ENCODE measurements around the gene JOSD2. TPM values are rescaled to one million over a fixed set of nuclear protein-coding genes. Genes with fewer than 3 reads are reported as not detected.

The JOSD2 gene
- polyA plus RNA-seq, 1 experiment = 19.6 TPM

GRCh38 chr19:50486823-50487515, 24.0 kb downstream of the JOSD2 start:
- TF ChIP-seq, protein P1, sequence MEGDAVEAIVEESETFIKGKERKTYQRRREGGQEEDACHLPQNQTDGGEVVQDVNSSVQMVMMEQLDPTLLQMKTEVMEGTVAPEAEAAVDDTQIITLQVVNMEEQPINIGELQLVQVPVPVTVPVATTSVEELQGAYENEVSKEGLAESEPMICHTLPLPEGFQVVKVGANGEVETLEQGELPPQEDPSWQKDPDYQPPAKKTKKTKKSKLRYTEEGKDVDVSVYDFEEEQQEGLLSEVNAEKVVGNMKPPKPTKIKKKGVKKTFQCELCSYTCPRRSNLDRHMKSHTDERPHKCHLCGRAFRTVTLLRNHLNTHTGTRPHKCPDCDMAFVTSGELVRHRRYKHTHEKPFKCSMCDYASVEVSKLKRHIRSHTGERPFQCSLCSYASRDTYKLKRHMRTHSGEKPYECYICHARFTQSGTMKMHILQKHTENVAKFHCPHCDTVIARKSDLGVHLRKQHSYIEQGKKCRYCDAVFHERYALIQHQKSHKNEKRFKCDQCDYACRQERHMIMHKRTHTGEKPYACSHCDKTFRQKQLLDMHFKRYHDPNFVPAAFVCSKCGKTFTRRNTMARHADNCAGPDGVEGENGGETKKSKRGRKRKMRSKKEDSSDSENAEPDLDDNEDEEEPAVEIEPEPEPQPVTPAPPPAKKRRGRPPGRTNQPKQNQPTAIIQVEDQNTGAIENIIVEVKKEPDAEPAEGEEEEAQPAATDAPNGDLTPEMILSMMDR (IDR thresholded peaks at IDR 0.05; ENCODE audit: low read depth, low read length) = peak; percentile 45
- Histone ChIP-seq H3K27me3 (ENCODE audit: control insufficient read depth, insufficient read depth, low read length) (peaks cover 29% of the 10 kb centered on the region), H3K9me3 (ENCODE audit: control insufficient read depth, insufficient read depth, low read length) (peaks cover 14% of the 10 kb centered on the region), H3K4me3 (ENCODE audit: low read depth, low read length) (no peak overlapping the region), H3K27ac (ENCODE audit: low read depth, low read length) (no peak overlapping the region)
- POLR2A ChIA-PET = no interaction called here
- CTCF ChIA-PET = interaction anchor here (1.1 kb wide), 1 partner anchor 86 kb away, joined by 7 read pairs; no protein-coding TSS in a partner anchor
- no peak for DNase-seq (ENCODE audit: low read depth, low spot score)

DNA sequence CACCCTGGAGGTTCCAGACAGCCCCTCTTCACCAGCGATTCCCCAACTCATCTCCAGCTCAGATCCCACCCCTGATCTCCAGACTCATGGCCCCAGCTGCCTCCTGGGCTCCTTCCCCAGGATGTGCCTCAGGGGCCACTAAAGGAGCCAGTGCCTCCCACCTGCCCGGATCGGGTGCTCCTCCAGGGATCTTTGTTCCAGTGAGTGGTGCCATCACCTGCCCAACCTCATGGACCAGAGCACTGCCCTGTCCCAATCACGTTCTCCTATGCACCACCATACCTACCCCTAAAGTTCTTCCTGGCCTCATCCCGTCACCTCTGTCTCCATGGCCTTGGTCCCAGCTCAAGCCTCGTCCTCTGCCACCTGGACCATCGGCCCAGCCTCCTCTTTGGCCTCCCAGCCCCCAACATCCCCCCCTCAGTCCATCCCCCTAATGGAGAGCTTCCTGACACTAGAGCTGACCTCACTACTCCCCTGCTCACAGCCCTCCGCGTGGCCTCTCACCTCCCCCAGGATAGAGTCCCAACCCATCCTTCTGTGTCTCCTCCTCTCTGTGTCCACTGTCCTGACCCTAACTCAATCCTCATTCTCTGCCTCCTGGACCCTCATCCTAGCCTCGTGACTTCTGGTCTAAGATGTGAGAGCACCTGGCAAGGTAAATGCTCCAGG, 25.6 kb downstream of the JOSD2 start:
- Histone ChIP-seq H3K27ac (ENCODE audit: low read depth, low read length) (no peak overlapping the region), H3K27me3 (ENCODE audit: control insufficient read depth, insufficient read depth, low read length) (peaks cover 15% of the 10 kb centered on the region), H3K9me3 (ENCODE audit: control insufficient read depth, insufficient read depth, low read length) (peaks cover 9% of the 10 kb centered on the region), H3K4me3 (ENCODE audit: low read depth, low read length) (no peak overlapping the region)
- POLR2A ChIA-PET = no interaction called here
- DNase-seq (ENCODE audit: low read depth, low spot score) = no peak
- TF ChIP-seq, protein P1 (IDR thresholded peaks at IDR 0.05; ENCODE audit: low read depth, low read length) = no peak
- CTCF ChIA-PET = no interaction called here

GRCh38 chr19:50482916-50483315, 28.1 kb downstream of the JOSD2 start:
- no peak for DNase-seq (ENCODE audit: low read depth, low spot score)
- Histone ChIP-seq H3K9me3 (ENCODE audit: control insufficient read depth, insufficient read depth, low read length) (peaks cover 10% of the 10 kb centered on the region), H3K27me3 (ENCODE audit: control insufficient read depth, insufficient read depth, low read length) (peaks cover 4% of the 10 kb centered on the region), H3K27ac (ENCODE audit: low read depth, low read length) (no peak overlapping the region), H3K4me3 (ENCODE audit: low read depth, low read length) (no peak overlapping the region)
- TF ChIP-seq, protein P1 (IDR thresholded peaks at IDR 0.05; ENCODE audit: low read depth, low read length) = no peak
- ChIA-PET POLR2A (no interaction called here), CTCF (no interaction called here)

DNA sequence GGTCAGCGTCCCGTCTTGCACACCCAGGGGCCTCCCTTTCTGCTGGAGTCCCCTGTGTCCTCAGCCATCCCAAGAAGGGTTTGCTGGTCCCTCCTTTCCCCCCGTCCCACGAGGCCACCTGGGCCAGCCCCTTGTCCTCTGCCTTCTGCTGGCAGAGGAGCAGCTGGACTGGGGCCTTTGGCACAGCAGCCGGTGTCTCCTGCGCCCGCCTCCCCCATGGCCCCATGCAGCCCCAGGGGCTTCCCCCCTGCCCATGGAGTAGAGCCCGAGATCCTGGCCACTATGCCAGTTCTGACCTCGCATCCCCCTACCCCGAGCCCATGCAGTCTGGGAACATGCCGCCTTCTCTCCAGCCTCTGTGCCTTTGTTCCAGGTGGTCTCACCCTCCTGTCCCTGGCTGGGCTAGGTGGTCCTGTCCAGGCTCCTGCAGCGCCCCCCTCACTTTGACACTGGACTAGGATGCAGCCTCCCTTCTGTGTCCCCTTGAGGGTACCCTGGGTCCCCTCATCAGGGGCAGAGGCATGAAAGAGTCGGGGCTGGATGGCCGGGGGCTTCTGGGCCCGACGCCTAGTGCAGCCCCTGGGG, 28.6 kb downstream of the JOSD2 start:
- ChIA-PET POLR2A (no interaction called here), CTCF (no interaction called here)
- no peak for DNase-seq (ENCODE audit: low read depth, low spot score)
- peaks cover under 1% of the 10 kb centered on the region for H3K27me3 ChIP-seq (ENCODE audit: control insufficient read depth, insufficient read depth, low read length)
- TF ChIP-seq, protein P1 (IDR thresholded peaks at IDR 0.05; ENCODE audit: low read depth, low read length) = no peak
- H3K4me3 ChIP-seq (ENCODE audit: low read depth, low read length) = no peak overlapping the region
- H3K27ac ChIP-seq (ENCODE audit: low read depth, low read length) = no peak overlapping the region
- peaks cover 7% of the 10 kb centered on the region for H3K9me3 ChIP-seq (ENCODE audit: control insufficient read depth, insufficient read depth, low read length)
